Spleen (tissue), 7 donors: ENCODE data around the gene RPS6KA2.

Source experiments
- POLR2A ChIP-seq, 3 donors: fragments of 450-650 bp; IDR thresholded peaks; one replicate each; pipeline ENCODE4 v1.5.1; 2017; ENCODE audit warnings: antibody characterized with exemption in 3 of 3, mild to moderate bottlenecking in 1 of 3
- TF ChIP-seq, protein P1 (sequence below), 11 experiments: fragments of 200-600 bp in 7 of 11; fragments of 450-650 bp in 4 of 11; sonication (generic) in 4 of 11; IDR thresholded peaks in 8 of 11; conservative IDR thresholded peaks in 3 of 11; 1 replicate in 7 of 11; 2 replicates in 4 of 11; pipeline versions ENCODE4 v1.4.0 to v1.8.0; 2016 to 2021; ENCODE audit warnings: antibody characterized with exemption in 11 of 11, inconsistent platforms in 4 of 11, mild to moderate bottlenecking in 1 of 11
- donor health status: DM: no; HTN: no; CAD: no; lungs with moderate emphysema.
- donor health status: DM: no; HTN: no; CAD: no.
- donor health status: DM: no; HTN: no; CAD: no.

DNA sequence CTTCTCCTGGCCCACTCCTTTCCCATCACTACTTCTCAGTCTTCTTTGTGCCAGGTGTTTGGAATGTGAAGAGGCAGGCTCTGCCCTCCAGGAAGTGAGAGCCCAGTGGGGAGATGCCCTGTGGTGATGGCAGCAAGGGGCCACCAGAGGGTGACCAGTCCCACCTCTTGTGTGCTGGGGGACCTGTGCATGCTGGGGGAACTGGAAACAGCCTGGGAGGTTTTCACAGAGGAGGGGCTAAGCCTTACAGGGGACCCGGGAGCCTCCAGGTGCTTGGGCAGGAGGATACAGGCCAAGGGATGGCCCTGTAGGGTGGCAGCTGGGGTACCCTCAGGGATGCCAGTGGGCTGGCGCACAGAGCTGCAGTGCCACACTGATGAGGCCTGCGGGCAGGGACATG lies 112.9 kb downstream of the RPS6KA2 start:
- TF ChIP-seq, protein P1, sequence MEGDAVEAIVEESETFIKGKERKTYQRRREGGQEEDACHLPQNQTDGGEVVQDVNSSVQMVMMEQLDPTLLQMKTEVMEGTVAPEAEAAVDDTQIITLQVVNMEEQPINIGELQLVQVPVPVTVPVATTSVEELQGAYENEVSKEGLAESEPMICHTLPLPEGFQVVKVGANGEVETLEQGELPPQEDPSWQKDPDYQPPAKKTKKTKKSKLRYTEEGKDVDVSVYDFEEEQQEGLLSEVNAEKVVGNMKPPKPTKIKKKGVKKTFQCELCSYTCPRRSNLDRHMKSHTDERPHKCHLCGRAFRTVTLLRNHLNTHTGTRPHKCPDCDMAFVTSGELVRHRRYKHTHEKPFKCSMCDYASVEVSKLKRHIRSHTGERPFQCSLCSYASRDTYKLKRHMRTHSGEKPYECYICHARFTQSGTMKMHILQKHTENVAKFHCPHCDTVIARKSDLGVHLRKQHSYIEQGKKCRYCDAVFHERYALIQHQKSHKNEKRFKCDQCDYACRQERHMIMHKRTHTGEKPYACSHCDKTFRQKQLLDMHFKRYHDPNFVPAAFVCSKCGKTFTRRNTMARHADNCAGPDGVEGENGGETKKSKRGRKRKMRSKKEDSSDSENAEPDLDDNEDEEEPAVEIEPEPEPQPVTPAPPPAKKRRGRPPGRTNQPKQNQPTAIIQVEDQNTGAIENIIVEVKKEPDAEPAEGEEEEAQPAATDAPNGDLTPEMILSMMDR (IDR thresholded peaks at IDR 0.05 in 8 of 11, conservative IDR thresholded peaks at IDR 0.05 in 3 of 11) = no peak
- TF ChIP-seq POLR2A (IDR thresholded peaks at IDR 0.05) = no peak
